GM18873 (cell line): ENCODE measurements around the gene AFTPH.

Experiments
- ATAC-seq: cut with Tn5 transposase; IDR thresholded peaks from one replicate; pipeline ENCODE4 v1.9.1; 2021; ENCODE audit warnings: mild to moderate bottlenecking, moderate library complexity, moderate number of reproducible peaks; ENCODE audit not compliant: unreplicated experiment, low FRiP score

The AFTPH gene

DNA sequence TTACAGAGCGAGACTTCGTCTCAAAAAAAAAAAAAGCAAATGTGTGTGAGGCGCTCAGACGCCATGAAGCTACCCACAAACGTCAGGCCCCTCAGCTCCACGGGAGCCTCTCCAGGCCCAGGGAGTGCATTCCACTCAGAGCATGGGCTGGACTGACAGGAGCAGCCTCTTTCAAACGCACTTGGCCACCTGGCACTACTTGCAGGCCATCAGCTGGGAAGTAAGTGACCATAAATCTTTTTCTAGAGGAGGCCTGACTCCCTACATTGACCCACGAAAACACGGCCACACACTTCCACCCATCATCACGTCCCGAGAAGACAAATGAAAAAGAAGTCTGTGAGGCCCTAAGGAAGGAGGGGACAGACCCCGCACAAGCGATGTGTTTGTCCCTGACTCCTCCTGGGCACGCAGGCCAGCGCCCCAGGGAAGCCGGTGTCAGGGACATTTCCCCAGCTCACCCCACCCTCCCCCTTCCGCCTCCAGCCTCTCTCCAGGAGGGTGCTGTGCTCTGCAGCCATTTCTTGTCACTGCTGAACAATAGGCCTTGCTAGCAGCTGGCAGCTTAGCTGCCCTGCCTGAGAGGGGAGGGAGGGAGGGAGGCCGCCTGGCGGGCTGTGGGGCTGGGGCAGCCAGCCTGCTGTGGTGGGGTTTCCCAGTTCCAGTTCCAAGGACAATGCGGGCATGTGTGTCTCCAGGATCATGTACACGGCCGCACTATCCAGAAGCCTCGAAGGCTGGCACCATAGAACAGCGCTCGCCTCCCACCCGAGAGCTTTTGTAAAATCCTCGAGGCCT, 103.0 kb downstream of the AFTPH start:
- no peak for ATAC-seq

DNA sequence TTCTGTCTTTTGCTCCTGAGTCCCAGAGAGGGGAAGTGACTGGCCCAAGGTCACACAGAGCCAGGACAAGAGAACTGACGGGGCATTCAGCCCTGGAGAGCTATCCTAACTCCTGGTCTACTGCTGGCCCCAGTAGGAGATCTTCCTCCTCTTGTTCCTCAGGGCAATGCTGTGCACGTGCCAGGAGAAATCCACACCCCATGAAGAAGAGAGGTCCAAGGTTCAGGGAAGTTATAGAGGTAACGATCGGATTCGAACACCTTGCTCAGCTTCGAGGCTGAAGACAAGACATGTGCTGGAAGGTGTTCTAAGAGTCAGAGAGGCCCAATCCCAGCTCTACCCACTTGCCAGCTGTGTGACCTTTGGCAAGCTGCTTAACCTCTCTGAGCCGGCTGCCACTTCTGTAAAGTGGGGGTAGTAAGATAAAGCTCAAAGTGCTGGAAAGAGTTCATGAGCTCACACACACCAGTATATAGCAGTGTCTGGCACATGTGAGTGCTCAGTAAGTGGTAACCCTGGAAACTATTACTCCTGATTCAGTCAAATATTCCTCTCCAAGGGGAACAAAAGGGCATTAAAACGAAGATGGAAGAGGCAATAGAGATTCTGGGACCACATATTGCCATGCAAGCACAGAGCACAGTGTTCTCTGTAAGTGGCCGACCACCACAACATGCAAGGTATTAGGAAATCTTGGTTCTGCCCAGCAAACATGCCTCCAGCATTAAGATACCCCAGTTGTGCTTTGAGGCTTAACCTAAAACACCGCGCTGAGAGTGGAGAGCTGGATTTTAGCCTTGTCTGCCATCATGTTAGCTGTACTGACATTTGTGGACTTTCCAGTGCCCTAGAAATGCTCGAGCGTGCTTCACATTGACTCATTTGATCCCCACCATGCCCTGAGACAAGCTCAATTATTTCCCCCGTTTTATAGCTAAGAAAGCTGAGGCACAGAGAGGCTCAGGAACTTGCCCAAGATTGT, 104.0 kb downstream of the AFTPH start:
- no peak for ATAC-seq

DNA sequence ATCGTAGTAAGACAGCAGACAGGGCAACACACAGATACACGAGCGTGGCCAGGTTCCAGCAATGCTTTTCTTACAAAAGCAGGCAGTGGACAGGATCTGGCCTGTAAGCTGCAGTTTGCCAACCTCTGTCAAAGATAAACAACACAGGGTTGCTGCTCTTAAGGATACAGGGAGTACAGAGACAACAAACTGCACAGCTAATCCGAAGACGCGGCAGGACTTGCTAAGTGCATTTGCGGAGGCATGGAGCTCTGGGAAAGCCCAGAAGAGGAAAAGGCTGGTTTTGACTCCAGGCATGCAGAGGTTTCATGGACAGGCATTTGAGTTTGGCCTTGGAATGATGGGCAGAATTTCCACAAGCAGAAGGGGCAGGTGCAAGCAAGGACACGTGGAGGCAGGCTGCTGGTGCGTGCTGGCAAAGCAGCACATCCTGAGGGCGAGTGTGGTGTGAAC, 105.2 kb downstream of the AFTPH start:
- no peak for ATAC-seq

DNA sequence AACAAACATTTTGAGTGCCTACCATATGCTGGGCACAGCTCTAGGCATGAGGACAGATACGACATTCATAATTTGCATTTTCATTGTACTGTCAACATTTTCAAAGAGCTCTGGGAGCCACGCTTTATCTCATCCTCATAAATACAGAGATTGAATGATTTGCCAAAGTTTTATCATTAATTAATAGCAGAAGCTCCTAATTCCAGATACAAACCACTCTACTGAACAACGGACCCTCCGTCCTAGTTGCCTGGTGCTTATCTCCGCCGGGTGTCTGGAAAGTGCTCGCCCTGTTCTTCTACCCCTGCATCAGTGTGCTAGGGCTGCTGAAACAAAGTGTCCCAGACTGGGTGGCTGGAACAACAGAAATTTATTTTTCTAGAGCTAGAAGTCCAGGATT, 105.7 kb downstream of the AFTPH start:
- no peak for ATAC-seq

DNA sequence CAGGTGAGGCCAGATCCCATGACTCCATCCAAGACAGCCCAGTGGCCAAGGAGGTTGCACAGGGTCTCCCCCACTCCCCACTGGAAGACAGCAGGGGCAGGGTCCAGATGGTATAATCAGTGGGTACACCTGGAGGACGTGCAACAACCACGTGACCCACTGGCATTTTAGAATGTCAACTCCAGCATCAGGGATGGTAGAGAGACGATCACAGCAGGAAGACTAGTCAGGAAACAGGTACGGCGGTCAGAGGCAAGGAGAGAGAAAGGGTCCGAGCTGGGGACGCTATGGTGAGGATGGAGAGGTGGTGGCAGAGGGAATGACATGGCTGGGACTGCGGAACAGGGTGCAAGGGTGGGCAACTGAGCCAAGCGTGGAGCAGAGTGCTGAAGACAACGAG, 106.6 kb downstream of the AFTPH start:
- ATAC-seq: no peak

DNA sequence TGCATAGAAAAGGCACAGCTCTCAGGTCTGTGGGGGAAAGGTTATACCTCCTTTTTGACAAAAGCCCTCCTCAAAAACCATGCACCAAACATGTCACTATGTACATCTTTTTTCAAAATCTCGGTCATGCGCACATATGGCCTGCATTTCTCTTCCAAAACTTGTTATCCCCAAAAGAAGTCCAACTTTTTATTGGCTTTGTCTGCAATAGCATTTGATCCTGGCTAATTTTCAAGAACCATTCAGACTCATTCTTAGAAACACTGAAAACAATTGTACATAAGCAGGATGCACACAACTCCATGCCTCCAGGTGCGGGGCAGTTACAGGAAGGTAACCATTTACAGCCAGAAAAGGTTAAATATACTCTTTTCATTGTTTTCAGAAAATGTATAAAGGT, 107.6 kb downstream of the AFTPH start:
- ATAC-seq: no peak

DNA sequence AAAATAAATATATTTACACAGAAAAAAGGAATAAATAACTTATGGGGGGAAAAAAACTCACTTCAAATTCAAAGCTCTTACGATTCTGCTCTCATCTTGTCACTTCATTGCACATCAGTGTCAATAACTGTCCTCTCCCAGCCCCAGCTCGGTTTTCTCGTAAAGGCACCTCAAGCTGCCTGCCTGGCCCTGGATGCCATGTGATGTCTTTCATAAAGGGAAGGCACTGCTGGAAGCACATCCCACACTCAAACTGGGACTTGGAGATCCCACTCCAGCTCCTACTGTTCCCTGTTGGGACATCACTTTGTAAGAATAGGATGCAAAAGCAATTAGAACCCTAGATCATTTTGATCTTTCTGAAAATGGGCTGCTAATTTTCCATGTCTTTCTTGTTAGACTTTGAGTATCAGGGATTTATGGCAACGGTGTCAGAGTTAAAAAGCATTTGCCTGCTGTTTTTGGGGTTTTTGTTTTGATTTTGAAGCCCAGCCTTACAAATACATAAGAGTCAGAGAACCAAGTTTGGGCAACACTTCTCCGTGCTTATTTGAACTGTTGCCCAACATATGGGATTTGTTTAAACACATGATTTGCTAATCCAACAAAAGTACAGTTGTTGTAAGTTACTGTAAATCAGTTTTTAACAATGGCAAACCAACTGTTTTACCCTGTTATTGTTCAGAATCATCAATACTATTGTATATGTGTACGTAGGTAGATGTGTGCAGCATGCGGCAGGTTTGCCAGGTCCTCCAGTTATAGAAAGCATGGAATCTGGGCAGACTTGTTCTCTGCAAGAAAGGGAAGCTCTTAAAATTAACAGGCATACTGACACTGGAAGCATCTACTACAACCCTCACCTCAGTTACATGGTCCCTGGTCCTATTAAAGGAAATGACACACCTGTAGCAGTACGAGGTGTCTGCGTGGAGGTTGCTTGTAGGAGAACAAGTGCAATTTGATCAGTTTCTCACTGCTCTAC, 109.0 kb downstream of the AFTPH start:
- no peak for ATAC-seq

DNA sequence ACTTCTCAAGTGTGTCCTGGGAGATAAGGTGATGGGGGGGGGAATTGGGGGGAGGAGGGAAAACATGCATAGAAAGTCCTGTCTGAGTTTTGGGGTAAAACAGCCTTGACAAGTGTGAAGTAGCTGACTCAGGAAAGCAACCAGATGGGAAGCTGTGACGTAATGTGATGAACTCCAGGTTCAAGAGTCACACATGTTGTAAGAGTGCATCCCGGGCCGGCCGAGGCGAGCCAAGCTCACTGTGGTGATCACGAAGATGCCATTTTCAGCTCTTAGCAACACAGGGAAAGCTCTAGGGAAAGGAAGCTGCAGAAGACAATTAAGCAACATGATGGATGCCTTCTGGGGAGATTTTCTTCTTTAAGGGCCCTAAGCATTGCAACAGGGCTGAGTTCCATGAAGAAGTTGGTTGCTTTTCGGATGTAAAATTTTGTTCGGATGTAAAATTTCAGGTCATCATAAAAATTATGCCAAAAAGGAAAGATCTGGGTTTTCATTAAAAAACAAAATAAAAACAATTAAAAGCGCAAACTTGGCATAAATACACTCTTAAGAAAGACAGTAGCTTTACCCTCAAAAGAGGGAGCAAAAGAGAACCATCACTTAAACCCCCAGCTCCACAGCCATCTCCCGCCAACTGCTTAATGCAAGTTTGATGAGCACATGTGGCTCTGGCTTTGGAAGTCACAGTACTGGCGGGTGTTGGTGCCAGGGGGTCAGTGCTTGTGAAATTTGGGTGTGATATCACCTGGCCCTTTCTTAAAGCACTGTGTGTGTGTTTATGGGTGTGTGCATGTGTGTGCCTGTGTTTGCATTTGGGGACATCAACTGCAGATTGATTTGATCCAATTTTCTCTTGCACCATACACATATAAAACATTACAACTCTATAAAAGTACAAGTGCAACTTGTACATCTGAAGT, 110.5 kb downstream of the AFTPH start:
- no peak for ATAC-seq

DNA sequence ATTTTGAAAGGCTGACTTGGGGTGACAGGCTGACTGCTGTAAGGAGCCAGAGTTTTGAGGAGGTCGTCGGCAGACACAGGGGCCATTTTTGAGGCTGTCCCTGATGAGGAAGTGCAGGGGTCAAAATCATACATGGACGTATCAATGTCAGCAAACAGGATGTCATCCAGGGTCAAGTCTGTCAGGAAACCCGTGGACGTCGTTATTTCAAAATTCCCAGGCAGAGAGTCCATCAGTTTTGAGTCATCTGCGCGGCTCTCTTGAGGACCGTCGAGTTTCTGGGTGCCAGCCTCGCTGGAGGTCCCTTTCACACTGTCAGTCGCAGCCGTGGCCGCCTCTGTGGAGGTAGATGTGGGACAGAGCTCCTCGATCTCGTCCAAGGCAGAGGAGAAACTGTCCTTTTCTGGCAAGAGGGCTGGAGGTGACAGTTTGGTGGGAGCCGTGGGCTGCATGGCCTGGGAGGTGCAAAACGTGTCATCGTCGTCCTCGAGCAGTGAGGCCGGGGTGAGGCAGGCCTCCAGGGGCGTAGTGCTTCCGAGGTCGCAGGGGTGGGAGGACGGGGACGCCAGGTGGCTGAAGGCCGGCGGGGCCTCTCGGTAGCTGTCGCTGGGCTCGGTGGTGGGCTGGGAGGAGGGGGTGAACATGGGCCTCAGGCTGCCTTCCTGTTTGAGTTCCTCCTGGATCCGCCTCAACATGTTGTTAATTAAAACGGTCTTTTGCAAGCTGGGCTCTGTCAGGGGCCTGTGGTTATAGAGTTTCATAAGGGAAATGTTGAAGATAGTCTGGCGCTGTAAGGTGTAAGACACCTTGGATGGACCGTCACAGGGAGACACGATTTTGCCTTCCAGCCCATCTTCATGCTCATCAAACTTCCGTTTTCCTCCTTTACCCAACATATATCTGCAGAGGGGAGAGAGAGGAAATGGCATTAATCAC, 112.1 kb downstream of the AFTPH start:
- peak; percentile 45 for ATAC-seq

DNA sequence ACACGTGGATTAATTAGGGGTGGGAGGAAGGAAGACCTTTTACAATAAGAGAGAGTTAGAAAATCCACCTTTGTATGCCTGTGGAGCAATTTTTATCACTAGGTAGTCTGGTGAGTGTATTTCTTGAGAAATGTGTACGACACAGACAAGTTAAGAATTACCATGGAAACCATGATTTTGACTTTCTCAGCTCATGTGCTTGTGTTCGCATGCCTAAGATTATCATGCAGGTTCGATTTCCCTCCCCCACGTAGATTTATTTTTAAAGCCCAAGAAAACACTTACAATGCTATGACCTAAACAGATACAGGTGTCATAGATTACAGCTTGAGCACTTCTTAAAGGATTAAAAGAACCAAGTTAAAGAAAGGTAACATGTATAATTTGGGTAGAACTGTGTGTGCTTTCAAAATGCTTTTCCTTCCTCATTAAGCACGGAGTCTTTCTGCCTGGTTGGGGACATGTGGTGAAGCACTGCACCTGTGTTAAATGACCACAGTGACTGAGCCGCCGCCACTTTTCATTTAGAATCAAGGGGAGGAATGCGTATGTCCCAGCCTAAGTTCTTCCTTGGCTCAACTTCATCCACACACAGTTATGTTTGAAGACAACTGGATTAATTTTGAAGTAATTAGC, 113.0 kb downstream of the AFTPH start:
- ATAC-seq: peak; percentile 41

DNA sequence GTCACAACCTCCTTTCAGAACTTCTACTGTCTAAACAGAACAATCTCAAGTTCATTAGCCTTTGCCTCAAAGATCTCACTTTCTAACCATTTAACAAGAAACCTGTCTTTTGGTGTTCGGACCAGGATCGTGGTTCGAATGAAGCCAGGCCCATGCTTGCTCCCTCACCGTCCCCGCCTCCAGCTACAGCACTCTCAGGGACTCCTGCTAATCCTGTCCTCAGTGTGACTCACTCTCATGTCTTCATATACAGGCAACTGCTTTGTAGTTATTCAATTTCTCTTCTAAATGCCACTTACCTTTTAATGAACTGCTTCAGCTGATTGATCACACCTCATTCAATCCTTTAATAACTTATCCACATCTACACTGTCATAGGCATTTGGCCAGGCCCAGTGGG, 113.8 kb downstream of the AFTPH start:
- ATAC-seq: no peak

DNA sequence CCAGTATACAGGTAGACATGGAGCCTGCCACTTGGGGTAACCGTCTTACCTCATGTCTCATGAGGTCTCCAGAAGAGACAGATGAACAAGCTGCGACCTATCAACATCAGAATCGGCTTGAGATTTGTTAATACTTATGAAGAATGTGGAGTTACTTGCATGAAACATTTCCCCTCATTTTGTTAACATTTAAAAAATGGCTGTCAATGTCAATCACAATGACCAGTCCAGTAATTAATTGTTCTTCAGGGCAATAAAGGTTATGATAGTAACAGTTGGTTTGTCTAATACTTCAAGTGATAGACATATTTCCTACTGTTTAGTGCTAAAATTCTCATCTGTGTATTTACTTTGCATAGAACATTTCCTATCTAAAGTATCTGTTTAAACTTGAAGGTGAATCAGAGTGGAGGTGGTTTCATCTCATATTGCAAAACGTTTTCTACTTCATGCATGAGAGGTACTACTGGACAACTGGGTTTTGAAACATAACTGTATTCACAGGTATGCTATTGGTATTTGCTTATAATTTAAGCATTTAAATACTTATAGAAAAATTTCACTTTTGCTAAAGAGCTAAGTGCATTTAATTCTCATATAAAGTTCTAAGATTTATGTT, 114.5 kb downstream of the AFTPH start:
- no peak for ATAC-seq

DNA sequence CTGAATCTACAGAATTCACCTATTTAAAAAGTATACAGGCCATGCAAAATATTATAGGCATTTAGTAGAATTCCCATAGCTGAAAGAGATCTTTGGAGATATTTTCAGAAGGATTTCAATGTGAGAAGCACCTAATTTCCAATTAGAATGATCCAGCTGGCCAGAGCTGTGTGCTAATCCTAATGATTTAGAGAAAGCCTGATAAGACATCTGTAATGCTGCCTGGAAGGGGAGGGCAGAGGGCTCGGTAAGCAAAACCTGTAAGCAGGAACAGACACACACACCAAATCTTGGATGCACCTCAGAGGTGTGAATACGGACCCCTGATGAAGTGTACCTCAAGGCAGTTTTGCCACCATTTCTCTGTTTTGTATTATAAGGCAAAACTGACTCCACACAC, 115.6 kb downstream of the AFTPH start:
- no peak for ATAC-seq

DNA sequence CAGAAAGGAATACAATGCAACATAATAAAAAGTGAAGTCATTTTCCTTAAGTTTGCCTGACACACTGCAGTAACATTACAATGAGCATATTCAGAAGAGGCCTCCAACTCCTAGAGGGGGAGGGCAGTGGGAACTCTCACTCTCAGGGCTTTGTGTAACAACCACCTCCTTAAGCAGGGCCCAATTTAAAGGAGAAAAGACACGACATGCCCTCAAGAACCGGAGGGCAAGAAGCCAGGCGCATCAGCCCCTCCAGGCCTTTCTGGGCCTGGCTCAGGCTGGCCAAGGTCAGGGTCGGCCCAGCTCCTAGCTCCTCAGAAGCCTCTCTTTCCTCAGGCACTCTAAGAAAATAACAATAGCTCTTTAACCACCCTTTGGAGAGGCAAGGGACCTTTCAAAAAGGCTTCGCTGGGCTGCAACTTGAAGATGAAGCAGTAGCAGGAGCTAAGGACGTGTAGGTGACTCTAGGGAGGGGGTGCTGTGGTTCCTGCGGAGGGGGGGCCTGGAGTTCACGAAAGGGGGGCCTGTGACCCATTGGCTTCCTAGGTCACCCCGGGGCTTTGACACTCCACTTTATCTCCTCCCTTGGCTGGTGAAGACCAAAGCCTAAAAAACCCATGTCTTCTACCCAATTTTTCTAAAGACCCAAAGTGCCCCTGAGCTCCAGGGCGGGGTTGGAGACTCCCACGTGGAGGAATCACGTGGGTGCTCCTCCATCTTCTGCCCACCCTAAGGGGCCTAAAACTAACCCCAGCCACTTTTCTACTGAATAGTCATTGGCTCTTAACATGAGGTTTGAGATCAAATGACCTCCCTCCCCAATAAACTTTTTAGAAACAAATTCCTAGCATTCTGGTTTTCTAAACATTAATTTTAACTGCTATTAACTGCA, 116.3 kb downstream of the AFTPH start:
- ATAC-seq: no peak

DNA sequence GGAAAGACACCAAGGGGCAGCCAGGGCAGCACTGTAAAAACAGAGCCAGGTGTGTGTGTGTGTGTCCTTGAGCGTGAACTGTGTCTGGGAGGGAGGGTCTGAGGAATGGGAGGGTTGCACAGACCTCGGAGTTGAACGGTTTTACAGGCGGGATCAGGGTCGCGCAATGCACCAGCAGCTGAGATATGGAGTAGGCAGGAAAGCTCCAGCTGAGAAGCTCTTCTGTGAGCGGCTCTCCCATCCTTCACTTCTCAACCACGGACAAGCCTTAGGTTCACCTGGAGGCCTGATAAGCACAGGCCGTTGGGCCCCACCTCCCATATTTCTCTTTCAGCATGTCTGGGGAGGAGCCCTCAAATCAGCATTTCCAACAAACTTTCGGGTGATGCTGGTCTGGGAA, 117.5 kb downstream of the AFTPH start:
- no peak for ATAC-seq
